Upper lobe of left lung (tissue), 6 donors: ENCODE results near the gene WFDC2. TPM values are rescaled to one million over a fixed set of nuclear protein-coding genes. Genes with fewer than 3 reads are reported as not detected.

Experiments
- ATAC-seq, 2 donors: fragments of 200-7000 bp; cut with Tn5 transposase; one replicate each; pipeline ENCODE4 v1.9.1; 2022; ENCODE audit warnings: mild to moderate bottlenecking in 2 of 2, moderate library complexity in 2 of 2; ENCODE audit not compliant: low FRiP score in 2 of 2
- DNase-seq, 2 donors: peaks; one replicate each; pipeline ENCODE4 v3.0.0-alpha.2; 2019 to 2020
- H3K27ac ChIP-seq, 4 donors: fragments of 200-600 bp; sonication (generic); one replicate each; pipeline ENCODE4 v1.5.1; 2016 to 2019
- H3K27me3 ChIP-seq, 4 donors: fragments of 200-600 bp; sonication (generic); one replicate each; pipeline ENCODE4 v1.5.1; 2017 to 2019
- H3K36me3 ChIP-seq, 4 donors: fragments of 200-600 bp; sonication (generic); one replicate each; pipeline ENCODE4 v1.5.1; 2016 to 2019
- H3K4me1 ChIP-seq, 4 donors: fragments of 200-600 bp; sonication (generic); one replicate each; pipeline ENCODE4 v1.5.1; 2018 to 2019
- H3K4me3 ChIP-seq, 4 donors: fragments of 200-600 bp; sonication (generic); one replicate each; pipeline ENCODE4 v1.5.1; 2017 to 2019; ENCODE audit warnings: mild to moderate bottlenecking in 2 of 4, moderate library complexity in 1 of 4
- H3K9me3 ChIP-seq, 4 donors: fragments of 200-600 bp; sonication (generic); one replicate each; pipeline ENCODE4 v1.5.1; 2018 to 2019
- EP300 ChIP-seq, 4 donors: sonication (generic); formaldehyde crosslinking; IDR thresholded peaks; one replicate each; pipeline ENCODE4 v1.5.1; 2017; ENCODE audit warnings: antibody characterized with exemption in 4 of 4, control low read depth in 2 of 4
- POLR2A ChIP-seq, 4 donors: fragments of 450-650 bp; IDR thresholded peaks; one replicate each; pipeline ENCODE4 v1.5.1; 2016 to 2017; ENCODE audit warnings: antibody characterized with exemption in 4 of 4, mild to moderate bottlenecking in 2 of 4
- POLR2AphosphoS5 ChIP-seq, 2 donors: sonication (generic); formaldehyde crosslinking; IDR thresholded peaks; one replicate each; pipeline ENCODE4 v1.5.1; 2017; ENCODE audit warnings: antibody characterized with exemption in 2 of 2
- WGBS, 2 donors: methylation state at CpG; one replicate each; pipeline ENCODE4 v1.1.5; 2017 to 2018; 5-methylcytosine and 5-hydroxymethylcytosine counted together
- total RNA-seq, 6 donors: library from RNA; depleted of rRNA in 4 of 6; stranded (reverse); fragments of >200 nt in 4 of 6; gene quantifications; one replicate each; pipeline versions ENCODE4 v1.1.0 to v1.2.1, GENCODE V29; 2016 to 2021
- TF ChIP-seq, protein P1 (sequence below), 6 experiments: fragments of 450-650 bp in 4 of 6; fragments of 200-600 bp in 2 of 6; sonication (generic) in 2 of 6; IDR thresholded peaks; one replicate each; pipeline ENCODE4 v1.5.1; 2016 to 2019; ENCODE audit warnings: antibody characterized with exemption in 6 of 6
- donor health status: DM: no; HTN: no; CAD: no; lungs with moderate emphysema.
- donor health status: DM: no; HTN: yes; CAD: no; lungs with severe emphysema.

WFDC2 gene, protein sequence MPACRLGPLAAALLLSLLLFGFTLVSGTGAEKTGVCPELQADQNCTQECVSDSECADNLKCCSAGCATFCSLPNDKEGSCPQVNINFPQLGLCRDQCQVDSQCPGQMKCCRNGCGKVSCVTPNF
- 100 to 1,000 TPM in 5 of 6 donors, 10 to 100 TPM in 1; 91.7 to 163 (median 135) TPM for total RNA-seq

DNA sequence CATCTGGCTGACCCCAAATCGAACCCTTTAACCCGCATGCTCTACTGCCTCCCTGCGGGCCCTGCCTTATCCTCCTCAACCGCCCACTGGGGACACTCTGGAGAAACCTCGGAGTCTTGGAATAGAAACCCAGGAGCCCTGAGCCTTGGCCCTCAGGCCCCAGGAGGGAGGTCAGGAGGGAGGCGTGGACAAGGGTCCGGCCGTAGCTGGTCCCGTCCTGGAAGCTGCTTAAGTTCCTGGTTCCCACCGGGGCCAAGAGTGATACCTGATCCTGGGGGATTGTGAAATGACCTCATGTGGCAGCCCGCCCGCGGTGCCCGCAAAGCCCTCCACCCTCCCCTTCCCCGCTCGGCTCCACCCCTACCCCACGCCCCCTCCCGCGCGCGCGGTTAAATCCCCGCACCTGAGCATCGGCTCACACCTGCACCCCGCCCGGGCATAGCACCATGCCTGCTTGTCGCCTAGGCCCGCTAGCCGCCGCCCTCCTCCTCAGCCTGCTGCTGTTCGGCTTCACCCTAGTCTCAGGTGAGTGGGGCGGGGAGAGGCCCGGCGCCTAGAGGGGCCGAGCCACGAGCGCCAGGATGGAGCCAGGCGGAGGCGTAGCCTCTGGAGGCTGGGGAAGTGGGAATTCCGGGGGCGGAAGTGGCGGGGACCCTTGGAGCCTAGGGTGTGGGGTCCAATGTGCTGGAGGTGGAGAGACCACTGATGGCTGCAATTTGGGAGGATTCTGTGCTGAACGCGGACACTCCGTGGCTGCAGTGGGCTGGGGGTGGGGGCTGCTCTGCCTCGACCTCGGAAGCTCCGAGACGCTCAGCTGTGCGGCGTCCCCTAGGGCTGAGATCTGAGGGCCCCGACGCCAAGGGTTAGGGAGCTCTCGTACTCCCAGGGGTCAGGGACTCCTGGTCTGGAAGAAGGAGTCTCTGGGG is at the start of gene WFDC2:
TSS of gene WFDC2 (plus strand) at position 418 of the 926 bp plus-strand sequence. CDS start at position 447, 29 bp downstream.
- peak within 1 kb of the TSS; percentile 42 to 61 (median 53) for H3K4me3 ChIP-seq
- H3K9me3 ChIP-seq: no peaks in the 10 kb centered on the region
- peaks cover 0 to 12% (median 5%) of the 10 kb centered on the region in 4 donors for H3K27me3 ChIP-seq
- peak within 1 kb of the TSS; percentile 79 to 88 (median 84) for H3K27ac ChIP-seq
- 12 to 16% methylated on average over 11 to 31 of the region's 54 CpGs for WGBS, 2 donors
- H3K36me3 ChIP-seq: no peaks in the 10 kb centered on the region
- TF ChIP-seq POLR2A (IDR thresholded peaks at IDR 0.05) (peak in 1 of 4 donors; percentile 30), POLR2AphosphoS5 (IDR thresholded peaks at IDR 0.05) (peak in 1 of 2 donors; percentile 48), EP300 (IDR thresholded peaks at IDR 0.05) (peak in 1 of 4 donors; percentile 29)
- TF ChIP-seq, protein P1, sequence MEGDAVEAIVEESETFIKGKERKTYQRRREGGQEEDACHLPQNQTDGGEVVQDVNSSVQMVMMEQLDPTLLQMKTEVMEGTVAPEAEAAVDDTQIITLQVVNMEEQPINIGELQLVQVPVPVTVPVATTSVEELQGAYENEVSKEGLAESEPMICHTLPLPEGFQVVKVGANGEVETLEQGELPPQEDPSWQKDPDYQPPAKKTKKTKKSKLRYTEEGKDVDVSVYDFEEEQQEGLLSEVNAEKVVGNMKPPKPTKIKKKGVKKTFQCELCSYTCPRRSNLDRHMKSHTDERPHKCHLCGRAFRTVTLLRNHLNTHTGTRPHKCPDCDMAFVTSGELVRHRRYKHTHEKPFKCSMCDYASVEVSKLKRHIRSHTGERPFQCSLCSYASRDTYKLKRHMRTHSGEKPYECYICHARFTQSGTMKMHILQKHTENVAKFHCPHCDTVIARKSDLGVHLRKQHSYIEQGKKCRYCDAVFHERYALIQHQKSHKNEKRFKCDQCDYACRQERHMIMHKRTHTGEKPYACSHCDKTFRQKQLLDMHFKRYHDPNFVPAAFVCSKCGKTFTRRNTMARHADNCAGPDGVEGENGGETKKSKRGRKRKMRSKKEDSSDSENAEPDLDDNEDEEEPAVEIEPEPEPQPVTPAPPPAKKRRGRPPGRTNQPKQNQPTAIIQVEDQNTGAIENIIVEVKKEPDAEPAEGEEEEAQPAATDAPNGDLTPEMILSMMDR (IDR thresholded peaks at IDR 0.05): no peak
- DNase-seq (peak; percentile 86 to 90), ATAC-seq (peak; percentile 61 to 83)
- H3K4me1 ChIP-seq: peaks cover 20 to 35% (median 22%) of the 10 kb centered on the region in 4 donors

DNA sequence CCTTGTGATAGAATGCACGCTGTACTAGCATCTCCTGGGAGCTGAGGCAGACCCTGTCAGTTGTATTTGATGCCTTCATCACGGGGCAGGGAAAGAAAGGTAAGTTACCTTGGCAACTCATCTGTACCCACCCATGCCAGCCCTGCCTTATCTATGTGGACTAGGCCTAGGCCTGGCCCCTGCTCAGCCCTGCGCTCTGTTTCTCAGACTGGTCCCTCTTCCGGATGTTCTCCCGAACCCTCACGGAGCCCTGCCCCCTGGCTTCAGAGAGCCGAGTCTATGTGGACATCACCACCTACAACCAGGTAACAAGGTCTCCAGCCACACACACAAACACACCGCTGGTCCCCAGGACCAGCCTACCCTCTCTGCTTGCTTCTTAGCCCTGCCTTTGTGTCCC is 49.4 kb upstream of the WFDC2 start:
- no peaks in the 10 kb centered on the region for H3K27me3 ChIP-seq
- no peak for ATAC-seq
- H3K36me3 ChIP-seq: peaks cover 31 to 62% (median 50%) of the 10 kb centered on the region in 4 donors
- no peak for DNase-seq
- WGBS, 2 donors: 91 to 95% methylated on average over 8 of the region's 8 CpGs
- TF ChIP-seq POLR2A (IDR thresholded peaks at IDR 0.05): no peak
- TF ChIP-seq, protein P1 (IDR thresholded peaks at IDR 0.05): no peak
- TF ChIP-seq EP300 (IDR thresholded peaks at IDR 0.05): no peak
- TF ChIP-seq POLR2AphosphoS5 (IDR thresholded peaks at IDR 0.05): no peak
- no peaks in the 10 kb centered on the region for H3K9me3 ChIP-seq
- H3K27ac ChIP-seq: peak overlapping the region in 2 of 4 donors; percentile 18 to 32
- H3K4me1 ChIP-seq: peaks cover 20 to 31% (median 25%) of the 10 kb centered on the region in 4 donors
- no peak overlapping the region for H3K4me3 ChIP-seq

DNA sequence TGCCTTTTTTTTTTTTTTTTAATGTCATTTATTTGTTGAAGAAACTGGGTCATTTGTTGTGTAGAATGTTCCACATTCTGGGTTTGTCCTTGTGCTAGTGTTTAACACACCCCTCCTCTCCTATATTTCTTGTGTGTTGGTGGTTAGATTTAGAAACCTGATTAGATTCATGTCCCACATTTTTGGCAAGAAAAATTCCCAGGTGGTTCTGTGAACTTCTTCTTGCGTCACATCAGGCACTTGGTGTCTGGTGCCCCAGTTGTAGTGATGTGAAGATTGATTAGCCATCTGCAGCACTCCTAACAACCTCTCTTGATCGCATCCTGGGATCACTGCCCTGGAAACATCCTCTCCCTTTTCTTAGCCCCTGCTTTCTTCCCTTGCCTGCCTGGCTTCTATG is 45.9 kb upstream of the WFDC2 start:
- Histone ChIP-seq H3K4me3 (no peak overlapping the region), H3K9me3 (no peaks in the 10 kb centered on the region), H3K27ac (no peak overlapping the region), H3K4me1 (peaks cover 0 to 12% (median 9%) of the 10 kb centered on the region in 4 donors), H3K36me3 (peaks cover 37 to 80% (median 65%) of the 10 kb centered on the region in 4 donors), H3K27me3 (no peaks in the 10 kb centered on the region)
- 90 to 100% methylated on average over 2 of the region's 2 CpGs for WGBS, 2 donors
- TF ChIP-seq, protein P1 (IDR thresholded peaks at IDR 0.05): no peak
- TF ChIP-seq POLR2A (IDR thresholded peaks at IDR 0.05) (no peak), EP300 (IDR thresholded peaks at IDR 0.05) (no peak), POLR2AphosphoS5 (IDR thresholded peaks at IDR 0.05) (no peak)
- DNase-seq (no peak), ATAC-seq (no peak)

DNA sequence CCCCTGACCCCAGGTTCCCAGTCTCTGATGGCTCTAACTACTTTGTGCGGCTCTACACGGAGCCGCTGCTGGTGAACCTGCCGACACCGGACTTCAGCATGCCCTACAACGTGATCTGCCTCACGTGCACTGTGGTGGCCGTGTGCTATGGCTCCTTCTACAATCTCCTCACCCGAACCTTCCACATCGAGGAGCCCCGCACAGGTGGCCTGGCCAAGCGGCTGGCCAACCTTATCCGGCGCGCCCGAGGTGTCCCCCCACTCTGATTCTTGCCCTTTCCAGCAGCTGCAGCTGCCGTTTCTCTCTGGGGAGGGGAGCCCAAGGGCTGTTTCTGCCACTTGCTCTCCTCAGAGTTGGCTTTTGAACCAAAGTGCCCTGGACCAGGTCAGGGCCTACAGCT is 44.0 kb upstream of the WFDC2 start:
- TF ChIP-seq POLR2A (IDR thresholded peaks at IDR 0.05) (no peak), POLR2AphosphoS5 (IDR thresholded peaks at IDR 0.05) (no peak), EP300 (IDR thresholded peaks at IDR 0.05) (no peak)
- TF ChIP-seq, protein P1 (IDR thresholded peaks at IDR 0.05): no peak
- Histone ChIP-seq H3K9me3 (no peaks in the 10 kb centered on the region), H3K4me1 (no peaks in the 10 kb centered on the region), H3K4me3 (no peak overlapping the region), H3K27ac (no peak overlapping the region), H3K27me3 (no peaks in the 10 kb centered on the region), H3K36me3 (peaks cover 28 to 62% (median 51%) of the 10 kb centered on the region in 4 donors)
- DNase-seq (peak in 1 of 2 donors; percentile 53), ATAC-seq (no peak)
- WGBS, 2 donors: 95 to 97% methylated on average over 17 of the region's 17 CpGs
